GM21381 (cell line): ENCODE measurements around the gene CTNNA2.
A peak's percentile ranks its signal among the peaks of the same experiment; 100 is the strongest.

Source experiments
- ATAC-seq: cut with Tn5 transposase; IDR thresholded peaks from one replicate; pipeline ENCODE4 v1.9.1; 2021; ENCODE audit warnings: mild to moderate bottlenecking, moderate library complexity; ENCODE audit not compliant: unreplicated experiment

CTNNA2 gene

DNA sequence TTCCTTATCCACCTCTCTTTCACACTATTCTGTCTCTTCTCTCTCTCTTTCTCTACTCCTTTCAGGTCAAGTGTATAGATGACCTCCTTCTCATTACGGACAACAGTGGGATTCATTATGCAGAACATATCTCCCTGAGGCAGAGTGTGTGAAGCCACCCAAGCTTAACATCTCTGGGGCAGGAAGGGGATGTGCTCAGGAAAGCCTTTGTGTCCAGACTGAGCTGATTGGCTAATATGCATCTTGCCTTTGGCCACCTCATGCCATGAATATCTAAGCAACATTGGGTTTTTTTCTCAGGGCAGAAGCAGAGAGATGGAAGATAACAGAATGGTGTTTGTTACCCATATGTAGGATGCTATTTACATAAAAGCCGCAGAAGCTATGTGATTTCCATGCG lies 1003.1 kb downstream of the CTNNA2 start:
- ATAC-seq = no peak

DNA sequence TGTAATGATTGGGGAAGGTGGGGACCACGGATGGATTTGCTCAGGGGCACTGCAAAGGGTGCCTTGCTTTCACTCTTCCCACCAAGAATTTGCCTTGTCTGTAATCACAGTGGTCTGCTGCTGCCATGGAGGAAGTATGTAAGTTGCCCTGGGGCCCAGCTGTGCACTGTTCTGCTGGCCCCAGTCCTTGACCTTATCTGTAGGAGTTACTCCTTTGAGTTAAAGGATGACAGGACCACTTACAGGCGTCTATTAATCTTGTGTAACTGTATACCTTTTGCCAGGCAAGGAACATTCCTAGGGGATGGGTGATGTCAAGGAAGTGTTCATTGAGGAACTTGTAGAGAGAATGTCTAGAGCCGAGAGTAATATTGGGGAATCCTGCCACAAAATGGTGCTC lies 1004.5 kb downstream of the CTNNA2 start:
- no peak for ATAC-seq

DNA sequence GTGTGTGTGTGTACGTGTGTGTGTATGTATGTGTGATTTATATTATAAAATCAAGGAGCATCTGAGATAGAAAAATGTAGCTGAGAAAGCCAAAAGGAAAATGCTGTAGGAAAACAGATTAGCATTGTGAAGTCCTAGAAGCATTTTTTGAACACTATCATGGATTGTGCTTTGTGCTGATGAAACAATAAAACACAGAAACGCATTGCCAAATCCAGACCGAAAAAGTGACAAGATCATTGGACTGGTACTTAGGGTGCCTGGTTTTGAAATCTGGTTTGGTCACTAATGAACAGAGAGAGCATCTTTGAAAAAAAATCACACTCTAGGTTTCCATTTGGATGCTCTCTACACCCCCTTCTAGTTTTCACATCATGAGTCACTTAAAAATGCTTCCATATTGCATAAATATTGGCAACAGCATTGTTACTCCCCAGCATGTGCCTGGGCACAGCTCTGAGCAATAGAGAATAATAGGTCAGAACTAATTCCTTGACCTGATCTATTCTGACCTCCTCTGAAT lies 1006.3 kb downstream of the CTNNA2 start:
- no peak for ATAC-seq

DNA sequence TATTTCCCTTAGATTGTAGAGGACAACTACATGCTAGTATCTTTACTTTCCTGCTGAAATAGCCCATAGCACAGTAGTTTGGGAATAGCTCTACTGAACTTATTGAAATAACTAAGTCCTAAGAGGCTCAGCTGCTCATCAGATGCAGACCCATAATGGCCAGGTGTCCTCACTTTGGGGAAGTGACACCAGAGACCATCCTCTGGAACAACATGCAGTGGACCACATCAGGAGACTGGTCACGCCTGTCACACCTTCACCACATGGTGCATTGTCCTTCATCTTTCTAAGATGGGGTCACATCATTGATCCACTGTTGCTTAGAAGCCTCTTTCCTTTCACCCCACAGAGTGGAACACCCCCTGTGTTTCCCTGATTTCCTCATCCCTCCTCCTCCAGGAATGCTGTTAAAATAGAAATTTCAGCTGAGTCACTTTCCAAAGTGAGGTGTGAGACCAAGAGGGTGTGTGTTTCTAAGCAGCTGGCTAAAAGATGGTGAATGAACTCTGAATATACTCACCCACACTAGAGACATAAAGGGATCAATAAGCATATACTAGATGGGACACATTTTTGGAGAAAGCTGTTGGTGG lies 1006.9 kb downstream of the CTNNA2 start:
- no peak for ATAC-seq

DNA sequence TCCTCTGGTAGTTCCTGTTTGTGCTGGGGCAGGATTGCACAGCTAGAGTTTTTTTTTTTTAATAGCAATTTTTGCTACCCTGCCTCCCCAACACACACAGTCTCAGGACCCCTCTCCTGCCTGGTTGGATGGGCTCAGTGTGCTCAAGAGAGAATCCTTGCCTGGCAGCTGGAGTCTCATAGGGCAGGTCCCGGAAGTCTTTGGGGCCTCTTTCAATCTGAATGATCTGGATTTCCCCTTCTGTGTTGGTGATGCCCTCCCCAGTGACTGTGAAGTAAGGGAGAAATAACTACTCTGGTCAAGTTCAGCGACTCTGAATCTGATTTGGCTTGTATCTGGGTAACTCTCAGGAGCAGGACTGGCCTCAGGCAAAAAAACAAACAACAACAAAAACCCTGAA lies 1012.3 kb downstream of the CTNNA2 start:
- ATAC-seq = peak; percentile 50

DNA sequence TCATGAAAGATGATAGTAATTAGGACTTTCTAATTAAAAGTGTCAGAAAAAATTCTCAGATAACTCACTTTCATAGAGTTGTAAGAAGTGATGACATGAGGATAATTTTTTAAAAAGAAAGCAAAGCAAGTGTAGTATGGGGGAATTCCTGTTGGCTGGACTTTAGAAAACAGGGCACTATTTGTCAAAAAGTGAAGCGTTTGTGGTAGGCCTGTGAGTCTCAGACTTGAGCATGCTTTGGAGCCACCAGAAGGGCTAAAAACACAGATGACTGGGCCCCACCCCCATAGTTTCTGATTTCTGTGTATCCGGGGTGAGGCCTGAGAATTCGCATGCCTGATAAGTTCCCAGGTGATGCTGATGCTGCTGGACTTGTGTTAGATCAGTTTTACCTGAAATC lies 1014.3 kb downstream of the CTNNA2 start:
- ATAC-seq = no peak

DNA sequence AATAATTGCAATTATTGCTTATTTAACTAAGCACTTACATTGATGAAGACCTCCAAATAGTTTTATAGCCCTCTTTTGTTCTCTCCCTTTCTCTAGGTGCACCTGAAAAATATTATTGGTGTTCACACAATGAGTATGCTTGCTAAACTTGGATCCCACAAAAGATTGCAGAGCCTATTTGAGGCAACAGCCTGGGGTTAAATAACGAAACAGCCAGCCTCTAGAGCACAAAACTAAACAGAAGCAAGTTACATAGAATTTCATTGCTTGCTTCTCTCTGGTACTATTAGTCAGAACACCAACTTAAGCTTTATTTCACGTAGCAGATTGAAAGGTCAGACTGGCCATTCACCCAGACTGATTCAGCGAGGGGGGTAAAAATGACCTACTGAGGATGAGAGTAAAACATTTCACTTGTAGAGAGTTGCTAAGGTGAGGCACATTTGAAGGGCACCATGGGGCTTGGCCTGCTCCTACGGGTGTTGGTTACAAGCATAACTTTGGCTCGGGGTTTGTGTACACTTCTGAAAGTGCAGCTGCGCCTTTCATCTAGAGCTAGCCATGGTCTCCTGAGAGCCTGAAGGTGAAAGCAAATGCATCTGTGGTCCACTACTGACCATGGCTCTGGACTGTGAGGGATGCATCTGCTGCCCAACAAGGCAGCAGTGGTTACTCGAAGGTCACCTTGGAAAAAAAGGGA lies 1016.8 kb downstream of the CTNNA2 start:
- ATAC-seq = no peak

DNA sequence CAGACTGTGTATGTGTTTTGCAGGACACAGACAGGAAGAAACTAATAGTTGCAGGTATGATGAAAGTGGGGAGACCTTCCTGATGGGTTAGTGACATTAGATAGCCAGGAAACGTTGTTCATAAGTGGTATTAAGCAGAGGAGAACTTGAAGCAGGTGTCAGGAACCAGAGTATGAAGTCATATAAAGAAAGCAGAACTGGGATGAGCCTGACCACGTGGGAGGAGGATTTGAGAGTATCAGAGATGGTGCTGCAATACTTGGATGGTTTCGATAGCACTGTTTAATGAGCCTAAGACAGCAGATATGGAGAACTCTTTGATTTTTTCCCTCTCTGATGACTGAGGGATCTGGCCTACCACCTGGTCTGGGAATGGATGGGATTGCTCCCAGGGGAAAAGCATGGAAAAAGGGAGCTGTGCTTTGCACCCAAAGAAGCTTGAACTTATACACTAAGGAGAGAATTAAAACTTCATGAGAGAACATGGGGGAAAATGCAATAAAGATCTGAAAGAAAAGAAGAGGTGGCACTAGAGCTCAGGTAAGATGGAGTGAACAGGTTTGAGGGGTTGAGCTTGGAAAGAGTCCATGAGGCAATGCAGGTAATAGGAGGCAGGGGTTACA lies 1017.7 kb downstream of the CTNNA2 start:
- ATAC-seq = peak; percentile 46

DNA sequence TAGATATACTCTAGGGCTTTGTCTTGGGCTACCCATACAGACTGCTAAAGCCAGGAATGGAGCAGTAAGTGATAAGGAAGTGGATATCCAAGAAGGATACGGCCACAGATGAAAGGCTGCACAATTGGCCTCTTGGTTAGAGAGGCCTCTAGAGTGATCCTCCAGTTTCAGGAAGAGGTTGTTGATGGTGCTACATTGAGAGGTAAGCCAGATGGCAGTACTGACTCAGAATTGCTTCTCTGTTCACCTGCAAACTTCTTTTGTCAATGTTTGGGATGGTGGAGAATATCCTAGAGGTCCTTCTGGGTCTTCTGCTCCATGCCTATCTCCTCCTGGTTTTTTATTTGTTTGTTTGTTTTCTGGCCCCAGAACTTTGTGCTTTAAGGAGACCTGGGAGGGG lies 1018.5 kb downstream of the CTNNA2 start:
- ATAC-seq = no peak

DNA sequence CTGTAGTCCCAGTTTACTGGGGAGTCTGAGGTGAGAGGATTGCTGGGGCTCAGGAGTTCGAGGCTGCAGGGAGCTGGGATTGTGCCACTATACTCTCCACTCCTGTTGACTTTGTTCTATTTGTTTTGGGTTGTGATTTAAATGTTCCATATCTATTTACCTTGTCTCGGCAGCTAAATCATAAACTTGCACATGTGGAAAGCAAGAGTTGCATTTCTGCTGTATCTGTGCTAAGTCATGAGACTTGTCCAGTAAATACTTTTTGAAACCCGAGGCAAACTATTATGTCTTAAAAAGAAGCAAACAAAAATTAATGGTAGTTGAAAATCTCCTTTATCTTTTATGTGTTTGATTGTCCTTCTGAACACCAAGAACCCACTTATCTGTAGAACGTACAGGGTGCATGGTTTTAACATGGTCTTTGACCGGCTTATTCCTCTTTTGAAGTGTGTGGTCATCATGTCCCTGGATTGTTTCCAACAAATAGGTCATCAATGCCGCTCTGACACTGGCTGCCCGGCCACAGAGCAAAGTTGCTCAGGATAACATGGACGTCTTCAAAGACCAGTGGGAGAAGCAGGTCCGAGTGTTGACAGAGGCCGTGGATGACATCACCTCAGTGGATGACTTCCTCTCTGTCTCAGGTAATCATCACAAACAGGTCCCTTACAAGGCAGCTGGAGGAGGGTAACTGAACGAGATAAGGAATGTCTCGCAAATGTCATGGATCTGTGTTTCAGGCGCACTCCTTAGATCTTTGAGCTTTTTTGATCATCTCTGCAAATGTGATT lies 1032.8 kb downstream of the CTNNA2 start:
- no peak for ATAC-seq

DNA sequence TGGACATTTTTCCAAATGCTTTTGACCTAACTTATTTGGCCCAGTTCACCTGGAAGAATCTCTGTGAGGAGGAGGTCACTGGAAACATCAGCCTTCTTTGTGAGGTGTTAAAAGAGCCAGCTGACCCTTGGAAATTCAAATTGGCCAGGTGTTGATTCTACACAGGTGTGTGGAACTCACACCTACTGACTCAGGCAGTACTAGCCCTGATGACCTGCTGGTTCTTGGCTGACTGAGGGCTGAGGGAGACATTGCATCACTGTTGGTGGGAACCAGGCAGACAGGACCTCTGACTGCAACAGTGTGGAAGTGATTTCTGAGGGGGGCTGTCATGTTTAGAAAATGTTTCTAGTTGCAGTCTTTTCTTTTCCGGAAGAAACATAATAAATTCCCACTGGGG lies 1033.9 kb downstream of the CTNNA2 start:
- no peak for ATAC-seq

DNA sequence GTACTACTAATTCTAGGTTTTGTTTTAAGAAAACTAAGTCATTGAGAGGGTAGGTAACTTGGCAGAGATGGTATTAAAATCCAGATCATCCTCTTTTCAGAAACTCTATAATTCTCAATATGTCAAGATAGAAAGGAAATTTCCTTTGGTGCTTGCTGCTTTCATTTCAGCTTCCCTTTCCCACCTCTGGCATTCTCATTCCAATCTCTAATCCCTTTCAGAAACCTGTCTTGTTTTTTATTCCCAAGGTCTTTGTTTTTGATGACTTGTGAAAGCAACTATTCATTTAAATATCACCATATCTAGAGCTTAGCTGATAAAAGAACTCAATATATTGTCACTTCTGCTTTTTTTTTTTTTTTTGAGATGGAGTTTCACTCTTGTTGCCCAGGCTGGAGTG lies 1034.5 kb downstream of the CTNNA2 start:
- ATAC-seq = no peak

DNA sequence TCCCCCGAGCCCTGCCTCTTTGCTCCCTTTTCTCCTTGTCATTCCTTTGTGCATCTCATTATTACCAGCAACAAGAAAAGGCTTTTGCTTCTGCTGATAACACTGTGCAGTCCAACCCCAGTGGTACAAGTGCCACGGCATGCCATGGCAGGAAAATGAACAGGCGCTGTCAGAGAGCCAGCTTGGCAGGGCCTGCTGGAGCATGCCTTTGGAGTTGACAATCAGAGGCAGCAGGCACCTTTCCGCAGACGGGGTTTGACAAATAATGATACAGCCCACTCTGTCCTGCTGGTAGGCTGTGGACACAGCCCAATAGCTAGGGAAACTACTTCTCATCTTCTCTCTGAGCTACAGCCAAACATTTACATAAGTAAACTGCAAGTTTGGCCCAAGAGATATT lies 1035.6 kb downstream of the CTNNA2 start:
- ATAC-seq = no peak

DNA sequence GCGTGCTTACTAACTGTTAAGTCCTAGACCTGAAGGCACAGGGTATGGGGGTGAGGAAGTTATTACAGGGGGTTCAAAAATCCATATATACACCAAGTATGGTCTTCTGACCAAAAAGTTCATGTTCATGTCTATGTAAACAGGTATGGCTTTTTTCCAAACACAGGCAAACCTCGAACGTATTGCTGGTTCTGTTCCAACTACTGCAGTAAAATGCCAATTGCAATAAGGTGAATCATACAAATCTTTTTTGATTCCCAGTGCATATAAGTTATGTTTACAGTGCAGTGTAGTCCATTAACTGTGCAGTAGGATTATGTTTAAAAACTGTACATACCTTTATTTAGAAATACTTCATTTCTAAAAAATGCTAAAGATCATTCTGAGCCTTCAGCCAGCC lies 1037.0 kb downstream of the CTNNA2 start:
- no peak for ATAC-seq

DNA sequence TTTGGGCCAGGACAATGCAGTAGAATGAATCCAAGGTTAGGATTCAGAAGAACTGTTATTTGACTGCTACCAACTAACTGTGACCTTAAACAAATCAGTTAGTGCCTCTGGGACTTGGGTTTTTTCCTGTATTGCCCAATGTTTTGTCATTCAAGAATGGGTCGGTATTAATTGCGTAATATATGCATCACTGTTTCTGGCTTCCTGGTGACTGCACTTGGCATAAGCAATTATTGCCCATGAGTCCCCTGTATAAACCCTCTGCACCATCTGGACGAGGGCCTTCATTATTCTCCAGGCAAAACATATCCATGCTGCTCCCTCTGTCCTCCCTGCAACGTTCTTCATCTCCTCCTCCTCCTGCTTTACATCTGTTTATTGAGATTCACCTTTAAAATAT lies 1047.5 kb downstream of the CTNNA2 start:
- ATAC-seq = no peak

DNA sequence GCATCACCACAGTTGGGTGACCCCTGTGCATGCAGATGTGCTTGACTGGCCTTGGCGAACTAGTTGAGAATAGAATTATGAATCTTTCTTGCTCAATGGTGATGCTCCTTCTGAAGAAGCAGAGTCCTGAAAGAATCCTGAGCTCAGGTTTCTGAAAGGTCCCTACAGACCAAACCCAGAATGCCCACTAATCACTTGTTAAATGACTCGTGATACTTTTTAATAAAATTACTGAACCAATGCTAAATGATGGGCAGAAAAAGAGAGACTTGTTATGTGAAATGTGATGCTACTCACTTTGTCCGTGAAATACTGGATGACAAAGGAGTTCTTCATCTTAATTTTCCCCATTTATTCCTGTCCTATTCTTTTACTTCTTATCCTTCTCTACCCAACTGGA lies 1055.2 kb downstream of the CTNNA2 start:
- no peak for ATAC-seq

DNA sequence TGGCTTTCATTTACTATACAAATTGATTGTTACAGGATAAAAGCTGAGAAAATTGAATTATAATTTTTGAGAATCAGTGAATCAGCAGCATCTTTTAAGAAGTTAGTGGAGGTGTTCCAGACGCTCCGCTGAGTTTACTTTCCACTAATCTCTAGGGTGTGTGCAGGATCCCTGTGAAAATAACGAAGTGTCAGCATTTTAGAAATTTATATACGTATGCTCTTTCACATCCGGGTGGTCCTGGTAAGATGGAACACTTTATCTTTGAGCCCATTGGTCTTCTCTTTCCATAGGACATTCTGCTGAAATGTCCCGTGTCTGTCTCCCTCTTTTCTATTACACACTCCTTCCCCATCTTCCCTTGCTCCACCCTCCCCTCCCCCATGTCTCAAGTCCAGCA lies 1060.3 kb downstream of the CTNNA2 start:
- no peak for ATAC-seq

DNA sequence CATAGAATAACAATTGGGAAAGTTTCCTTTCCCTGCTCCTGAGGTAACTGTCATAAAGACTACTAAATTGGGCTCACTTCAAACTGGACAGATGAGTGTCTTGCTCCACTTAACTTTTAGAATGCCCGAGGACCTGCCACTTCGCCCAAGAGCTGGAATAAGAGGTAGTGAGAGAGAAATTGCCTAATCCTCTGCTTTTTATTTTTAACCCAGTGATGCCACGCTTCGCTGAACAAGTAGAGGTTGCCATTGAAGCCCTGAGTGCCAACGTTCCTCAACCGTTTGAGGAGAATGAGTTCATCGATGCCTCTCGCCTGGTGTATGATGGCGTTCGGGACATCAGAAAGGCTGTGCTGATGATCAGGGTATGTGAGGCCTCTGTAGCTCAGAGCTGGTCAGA lies 1061.1 kb downstream of the CTNNA2 start:
- ATAC-seq = no peak

DNA sequence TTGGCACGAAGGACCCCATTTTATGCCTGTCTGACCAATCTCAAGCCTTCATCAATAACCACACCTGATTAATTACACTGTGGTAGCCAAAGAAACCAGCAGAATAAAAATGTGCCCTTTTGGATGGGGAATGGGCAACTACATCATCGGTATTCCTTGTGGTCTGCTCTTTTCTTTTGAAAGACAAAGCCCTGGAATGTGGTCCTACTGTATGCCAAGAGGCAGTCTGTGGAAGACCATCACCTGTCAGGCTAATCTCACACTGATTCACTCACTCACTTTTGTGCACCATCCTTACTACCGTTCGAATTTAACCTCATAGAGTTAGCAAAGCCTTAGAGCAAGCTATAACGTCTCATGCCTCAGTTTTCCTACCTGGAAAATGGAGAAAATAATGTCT lies 1066.9 kb downstream of the CTNNA2 start:
- ATAC-seq = no peak

DNA sequence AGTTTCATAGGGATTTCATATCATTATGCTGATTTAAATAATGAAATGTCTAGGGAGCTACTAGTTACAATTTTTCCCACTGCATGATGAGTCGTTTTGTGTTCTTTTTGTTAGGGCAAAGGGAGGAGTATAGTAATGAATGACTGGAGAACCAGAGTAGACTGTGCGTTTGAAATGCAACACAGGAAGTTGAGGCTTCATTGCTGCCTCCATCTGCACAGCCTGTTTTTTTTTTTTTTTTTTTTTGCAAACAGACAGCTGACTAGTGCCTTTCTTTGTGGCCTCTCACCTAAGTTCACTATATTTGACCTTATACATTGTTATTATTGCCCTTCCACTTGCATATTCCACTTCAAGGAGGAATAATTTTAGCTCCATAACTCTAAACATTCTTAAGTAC lies 1078.4 kb downstream of the CTNNA2 start:
- no peak for ATAC-seq

DNA sequence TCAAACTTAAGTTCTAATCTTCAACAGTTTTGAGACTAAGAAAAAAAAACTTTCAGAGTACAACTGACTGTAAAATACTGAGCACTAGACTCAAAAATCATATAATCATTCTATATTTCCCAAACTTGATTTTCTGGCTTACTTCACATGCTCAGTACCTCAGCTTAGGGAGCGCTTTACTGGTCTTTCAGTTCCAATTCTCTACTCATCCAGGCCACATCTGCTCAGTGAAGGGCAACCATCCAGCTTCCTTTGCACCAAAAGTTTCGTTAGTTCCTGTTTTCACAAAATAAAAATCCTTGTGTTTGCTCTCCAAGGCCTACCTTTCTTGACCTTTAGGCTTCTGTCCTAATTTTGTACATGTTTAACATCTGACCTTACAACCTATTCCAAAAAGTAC lies 1079.3 kb downstream of the CTNNA2 start:
- ATAC-seq = no peak

DNA sequence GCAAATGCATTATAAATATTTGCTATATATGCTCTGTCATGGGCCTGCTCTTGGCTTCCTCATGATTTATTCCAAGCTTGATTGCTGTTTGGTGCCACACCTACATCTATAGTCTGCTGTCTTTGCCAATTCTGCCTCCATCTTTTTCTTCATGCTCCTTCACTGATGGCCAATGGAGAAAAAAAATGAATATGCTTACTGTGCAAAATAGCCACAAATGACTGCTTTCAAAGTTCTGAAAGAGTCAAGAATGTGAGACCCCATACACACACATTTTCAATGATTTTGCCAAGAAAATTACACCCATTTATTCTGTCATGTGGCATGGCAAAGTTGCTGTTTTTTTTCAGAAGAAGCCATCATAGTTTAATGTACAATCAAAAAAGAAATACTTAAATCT lies 1097.3 kb downstream of the CTNNA2 start:
- ATAC-seq = no peak
